ENCODE results near the gene SMIM11.
"Not testable (repeated sequence)": the region's sequence is repeated elsewhere in the genome, so short reads cannot be mapped to it uniquely, and the experiment has no call there.

Gene SMIM11, protein sequence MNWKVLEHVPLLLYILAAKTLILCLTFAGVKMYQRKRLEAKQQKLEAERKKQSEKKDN
- 0 to 0.37 (median 0.08) reads per million in 18 experiments for total RNA-seq

DNA sequence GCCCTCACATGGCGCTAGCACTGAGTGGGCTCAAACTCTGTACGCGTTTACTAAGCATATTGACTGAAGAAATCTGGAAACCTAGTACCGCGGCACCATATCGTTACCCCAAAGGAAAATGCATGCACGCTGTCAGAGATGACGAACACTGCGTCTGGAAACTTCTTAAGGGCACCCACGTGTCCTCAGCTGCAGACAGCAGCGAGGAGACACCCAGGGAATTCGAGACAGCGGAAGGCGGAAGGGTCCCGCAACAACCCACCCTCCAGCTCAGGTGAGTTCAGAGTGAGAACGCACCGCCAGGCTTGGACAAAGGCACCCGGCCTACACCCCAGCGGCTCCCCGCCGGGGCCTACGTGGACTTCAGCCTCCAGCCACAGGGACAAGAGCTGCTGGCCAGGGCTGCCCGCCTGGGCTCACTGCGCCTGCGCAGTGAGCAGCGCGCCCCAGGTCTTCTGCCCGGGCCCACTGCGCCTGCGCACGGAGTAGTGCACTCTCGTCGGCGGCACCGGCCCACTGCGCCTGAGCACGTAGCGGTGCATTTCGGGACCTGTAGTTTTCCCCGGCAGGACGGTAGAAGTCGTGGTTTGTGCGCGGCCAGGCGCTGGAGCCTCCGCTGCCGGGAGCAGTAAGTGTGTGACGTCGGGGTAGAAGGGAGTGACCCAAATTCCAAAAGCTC lies at the start of gene SMIM11:
Gene SMIM11, plus strand, starts transcription at position 568 of the 679 bp plus-strand sequence. CDS start 3,998 bp downstream, outside the sequence.
- not testable (repeated sequence) for DNase-seq

DNA sequence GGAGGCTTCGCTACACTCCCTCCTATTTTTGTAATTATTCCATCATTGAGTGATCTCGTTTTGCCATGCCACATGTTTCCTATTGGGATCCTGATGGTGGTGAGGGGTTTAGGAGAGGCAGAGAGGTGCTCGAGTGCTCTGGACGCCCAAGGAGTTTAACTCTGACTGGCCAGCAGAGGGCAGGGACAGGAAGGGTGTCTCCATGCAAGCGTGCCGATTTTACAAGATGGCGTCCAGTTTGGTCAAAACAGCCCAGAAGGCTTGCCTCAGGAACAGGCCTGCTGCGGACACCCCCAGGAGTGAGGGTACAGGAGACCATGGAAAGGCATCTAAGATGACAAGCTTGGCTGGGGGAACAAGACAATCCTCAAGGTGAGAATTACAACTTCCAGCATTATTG lies 45.3 kb upstream of the SMIM11 start:
- DNase-seq = no peak

DNA sequence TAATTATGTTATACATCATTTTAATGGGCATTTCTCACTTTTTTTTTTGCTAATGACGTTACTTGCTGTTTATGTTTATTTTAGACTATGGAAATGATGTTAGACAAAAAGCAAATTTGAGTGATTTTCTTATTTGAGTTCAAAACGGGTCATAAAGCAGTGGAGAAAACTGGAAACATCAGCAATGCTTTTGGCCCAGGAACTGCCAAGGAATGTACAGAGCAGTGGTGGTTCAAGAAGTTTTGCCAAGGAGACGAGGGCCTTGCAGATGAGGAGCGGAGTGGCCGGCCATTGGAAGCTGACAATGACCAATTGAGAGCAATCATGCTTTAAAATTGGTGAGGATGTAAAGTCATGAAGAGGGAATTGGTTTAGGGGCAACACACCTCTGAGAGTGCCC lies 43.6 kb upstream of the SMIM11 start:
- no peak for DNase-seq

DNA sequence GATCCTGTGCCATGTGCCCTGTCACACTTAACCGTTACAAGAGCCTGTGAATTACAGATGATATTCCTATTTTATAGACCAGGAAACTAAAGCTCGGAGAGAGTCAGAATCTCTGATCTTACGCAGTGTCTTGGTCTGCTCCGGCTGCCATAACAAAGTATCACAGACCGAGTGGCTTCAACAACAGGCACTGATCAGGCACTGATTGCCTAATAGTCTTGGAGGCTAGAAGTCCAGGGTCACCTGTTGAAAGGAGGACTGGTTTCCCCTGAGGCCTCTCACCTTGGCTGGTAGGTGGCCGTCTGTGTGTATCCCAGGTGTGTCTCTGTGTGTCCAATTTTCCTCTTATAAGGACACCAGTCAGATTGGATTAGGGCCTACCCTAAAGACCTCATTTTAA lies 43.0 kb upstream of the SMIM11 start:
- DNase-seq = no peak

DNA sequence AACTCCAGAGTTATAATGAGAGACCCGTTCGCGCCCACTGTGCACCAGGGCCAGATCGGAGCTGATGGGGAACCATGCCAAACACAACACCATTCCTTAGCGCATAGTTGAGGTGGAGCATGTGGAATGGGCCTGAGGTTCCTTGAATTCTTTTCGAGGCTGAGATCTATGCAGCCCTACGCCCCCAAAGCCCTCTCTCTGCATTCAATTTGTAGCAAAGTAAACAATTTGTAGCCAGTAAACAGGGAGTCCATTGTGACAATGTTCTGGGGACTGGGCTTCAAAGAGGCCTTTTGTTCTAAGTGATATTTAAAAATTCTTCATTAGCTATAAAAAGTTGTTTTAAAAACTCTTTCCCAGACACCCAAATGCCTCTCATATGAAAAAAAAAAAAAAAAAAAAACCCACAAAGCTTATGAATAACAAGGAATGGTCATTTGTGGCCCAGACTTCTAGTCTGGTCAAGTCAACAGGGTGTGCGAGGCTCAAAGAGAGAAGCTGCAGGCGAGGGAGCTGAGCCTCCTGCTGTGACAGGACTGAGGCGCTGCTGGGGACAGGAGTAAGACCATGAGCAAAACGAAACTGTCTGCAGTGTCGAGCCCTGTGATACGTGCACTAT lies 42.1 kb upstream of the SMIM11 start:
- DNase-seq = no peak

DNA sequence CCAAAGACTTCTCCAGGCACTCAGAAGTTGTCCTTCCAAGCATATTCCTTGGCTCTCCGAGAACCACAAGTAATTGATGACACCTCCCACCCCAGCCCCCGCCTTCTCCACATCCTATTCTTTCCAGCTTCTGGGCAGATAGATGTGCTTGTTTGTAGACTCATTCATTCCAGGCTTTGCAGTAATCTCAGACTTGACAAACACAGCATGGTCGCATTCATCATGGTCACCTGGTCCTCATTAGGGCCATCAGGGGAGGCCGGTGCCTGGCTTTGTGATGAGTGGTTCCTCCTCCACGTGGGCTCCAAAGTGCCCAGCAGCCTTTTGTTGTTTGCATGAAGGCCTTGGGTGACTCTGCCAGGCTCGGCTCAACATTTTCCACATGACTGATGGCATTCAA lies 40.0 kb upstream of the SMIM11 start:
- DNase-seq = no peak

DNA sequence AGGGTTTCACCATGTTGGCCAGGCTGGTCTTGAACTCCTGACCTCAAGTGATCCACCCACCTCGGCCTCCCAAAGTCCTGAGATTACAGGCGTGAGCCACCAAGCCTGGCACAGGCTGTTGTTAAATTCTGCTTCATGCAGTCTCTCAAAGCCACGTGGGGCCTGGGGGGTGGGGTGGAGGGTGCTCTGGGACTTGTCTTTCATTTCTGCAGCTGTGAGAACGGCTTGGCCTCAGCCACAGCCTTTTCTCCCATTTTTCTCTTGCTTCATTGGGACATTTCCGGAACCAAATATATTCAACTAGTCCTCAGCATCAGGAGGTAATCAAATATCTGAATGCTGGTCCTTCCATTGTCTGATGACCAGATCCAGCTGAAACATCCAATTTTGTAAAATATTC lies 39.1 kb upstream of the SMIM11 start:
- no peak for DNase-seq

DNA sequence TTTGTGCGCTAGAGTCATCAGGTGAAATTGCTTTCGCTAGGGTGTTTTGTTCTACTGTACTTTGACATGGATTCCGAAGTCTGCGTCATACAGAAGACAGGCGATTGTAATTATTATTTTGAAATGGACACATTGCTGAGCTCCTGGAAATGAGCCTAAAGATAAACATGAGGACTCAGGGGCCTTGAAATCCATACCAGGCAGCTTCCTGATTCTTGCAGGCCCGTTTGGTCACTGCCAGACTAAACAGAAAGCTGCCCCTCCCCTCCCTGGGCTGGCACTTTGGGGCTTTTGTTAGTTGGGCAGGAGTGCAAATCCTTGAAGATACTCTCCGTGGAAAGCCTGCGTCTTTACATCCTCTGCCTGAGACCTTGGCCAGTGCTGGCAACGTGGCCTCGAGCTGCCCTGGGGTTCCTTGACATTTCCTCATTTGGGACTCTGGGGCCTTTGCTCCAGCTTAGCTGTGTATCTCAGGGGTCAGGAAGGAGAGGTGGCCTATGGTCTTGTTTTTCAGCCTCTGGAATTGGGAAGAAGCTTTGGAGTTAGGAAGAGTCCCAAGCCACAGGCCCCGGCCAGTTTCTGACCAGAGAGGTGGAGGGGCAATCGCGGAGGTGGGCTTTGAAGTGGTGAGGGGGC lies 38.4 kb upstream of the SMIM11 start:
- no peak for DNase-seq

DNA sequence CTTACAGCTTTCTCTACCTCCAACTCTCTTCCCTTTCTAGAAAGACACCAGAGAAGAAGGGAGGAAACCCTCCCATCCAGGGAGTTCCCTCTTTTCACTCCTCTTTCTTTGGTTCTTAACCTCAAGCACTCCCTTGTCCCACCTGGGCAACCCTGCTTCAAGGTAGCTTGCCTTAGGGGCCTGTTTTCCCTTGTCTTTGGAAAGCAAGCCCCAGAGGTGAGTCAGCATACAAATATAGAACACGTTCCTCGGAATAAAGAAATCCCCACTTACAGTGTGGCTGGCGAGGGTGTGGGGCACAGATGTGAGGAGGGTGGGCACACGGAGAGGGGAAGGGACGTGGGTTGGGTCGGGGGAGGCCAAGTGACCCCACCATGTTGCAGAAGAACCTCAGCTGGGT lies 37.6 kb upstream of the SMIM11 start:
- DNase-seq = no peak

DNA sequence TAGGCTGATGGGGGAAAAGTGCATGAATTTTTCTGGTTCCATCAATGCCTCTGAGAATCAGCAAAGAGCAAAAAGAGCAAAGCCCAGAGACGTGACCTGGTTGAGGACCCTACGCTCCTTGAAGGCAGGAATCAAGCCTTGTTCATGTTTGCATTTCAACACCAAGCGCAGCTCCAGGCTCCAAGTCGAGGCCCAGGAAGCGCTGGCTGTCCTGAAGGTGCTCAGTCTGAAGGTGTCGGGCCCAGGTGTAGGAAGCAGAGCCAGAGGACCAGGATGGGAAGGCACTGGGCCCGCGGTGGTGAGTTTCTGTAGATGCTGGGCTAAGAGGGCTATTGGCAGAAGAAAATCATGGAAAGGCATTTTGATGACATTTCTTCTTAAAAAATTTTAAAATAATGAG lies 37.1 kb upstream of the SMIM11 start:
- DNase-seq = no peak

DNA sequence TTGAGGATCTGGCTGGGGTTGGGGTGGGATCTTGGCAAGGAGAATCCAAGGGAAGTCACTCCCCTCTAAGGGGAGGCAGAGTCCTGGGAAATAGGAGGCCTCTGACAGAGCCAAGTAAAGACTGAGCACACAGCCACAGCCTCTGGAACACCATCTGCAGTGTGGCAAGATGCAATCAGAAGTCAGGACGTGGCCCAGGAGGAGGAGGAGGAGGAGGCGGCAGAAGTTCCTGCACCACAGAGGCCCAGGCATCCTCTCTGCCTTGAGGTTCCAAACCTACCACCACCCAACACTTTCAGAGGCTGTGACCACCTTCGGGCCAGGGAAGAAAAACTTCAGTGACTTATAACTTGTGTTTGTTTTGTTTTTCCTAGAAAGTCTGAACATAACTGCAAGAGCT lies 35.2 kb upstream of the SMIM11 start:
- peak in 1 of 2 donors; percentile 18 for DNase-seq

DNA sequence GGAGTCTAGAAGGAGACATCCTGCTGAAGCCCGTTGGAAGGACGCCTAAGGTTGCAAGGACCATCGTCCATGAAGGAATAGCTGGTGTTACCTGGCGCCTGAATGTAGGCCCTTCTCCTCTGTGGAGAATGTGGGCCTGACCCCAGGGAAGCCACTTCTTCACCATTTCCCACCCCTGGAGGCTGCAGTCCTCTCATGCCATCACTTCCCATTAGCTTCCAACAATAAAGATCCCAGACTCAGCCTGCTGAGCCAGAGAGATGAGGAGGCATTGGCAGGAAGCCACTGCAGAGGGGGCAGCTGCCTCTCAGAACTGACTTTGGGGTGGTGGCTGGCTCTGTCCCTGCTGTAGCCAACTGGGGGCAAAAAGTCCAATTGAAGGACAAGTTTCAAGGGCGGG lies 32.8 kb upstream of the SMIM11 start:
- no peak for DNase-seq

DNA sequence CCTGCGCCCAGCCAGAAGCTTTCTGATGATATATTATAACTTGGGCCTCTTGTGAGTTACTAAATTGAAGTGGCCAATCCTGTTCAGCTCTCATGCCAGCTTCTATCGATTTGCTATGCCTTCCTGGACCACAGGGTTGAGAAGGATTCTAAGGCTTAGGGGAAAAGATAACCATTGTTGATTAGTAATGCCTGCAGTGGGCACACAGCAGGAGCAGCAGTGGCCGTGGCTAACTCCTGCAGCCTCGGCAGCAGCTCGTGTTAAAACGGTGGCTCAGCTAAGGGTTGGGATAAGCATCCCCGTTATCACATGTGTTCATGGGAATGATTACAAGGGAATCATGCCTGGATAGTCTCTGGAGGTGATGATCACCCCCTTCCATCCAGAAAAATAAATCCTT lies 32.0 kb upstream of the SMIM11 start:
- no peak for DNase-seq

DNA sequence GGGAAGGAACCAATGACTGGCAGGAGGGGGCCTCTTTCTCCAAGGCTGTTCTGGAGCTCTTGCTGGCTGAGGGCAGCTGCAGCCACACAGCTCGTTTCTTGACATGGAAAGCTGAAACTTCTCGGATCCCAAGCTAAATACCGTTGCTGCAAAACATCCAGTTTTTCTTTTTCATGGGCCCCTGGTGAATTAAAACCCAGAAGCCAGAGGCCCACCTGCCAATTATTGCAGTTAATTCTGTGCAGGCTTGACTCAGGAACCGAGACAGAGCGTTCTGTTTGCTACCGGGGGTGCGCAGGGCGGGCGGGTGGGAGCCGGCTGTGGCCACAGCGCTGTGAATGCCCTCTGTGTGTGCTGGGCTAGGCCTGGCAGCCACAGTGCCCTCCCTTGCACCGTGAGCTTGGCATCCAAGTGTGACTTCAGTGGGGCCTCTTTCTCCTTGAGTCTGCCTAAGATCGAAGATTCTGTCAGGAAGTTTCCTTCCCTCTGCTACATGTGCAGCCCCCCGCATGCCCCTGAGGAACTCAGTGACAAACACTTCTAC lies 31.4 kb upstream of the SMIM11 start:
- no peak for DNase-seq

DNA sequence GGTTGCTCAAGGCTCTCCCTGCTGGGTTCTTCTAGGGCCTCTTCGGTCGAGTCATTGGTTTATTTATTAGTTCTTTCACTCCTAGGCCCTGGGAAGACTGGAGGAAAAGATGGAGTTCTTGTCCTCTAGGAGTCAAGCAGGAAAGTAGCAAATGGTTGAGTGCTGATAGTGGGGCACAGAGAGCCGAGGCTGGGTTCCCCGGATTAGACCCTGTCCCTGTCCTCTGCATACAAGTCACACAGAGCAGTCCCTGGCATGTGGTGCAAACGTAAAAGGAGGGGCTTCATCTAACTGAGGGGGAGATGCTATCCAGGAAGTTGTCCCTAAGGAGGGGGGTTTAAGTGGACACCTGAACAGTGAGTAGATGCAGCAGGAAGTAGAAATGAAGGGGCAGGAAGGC lies 30.7 kb upstream of the SMIM11 start:
- DNase-seq = no peak

DNA sequence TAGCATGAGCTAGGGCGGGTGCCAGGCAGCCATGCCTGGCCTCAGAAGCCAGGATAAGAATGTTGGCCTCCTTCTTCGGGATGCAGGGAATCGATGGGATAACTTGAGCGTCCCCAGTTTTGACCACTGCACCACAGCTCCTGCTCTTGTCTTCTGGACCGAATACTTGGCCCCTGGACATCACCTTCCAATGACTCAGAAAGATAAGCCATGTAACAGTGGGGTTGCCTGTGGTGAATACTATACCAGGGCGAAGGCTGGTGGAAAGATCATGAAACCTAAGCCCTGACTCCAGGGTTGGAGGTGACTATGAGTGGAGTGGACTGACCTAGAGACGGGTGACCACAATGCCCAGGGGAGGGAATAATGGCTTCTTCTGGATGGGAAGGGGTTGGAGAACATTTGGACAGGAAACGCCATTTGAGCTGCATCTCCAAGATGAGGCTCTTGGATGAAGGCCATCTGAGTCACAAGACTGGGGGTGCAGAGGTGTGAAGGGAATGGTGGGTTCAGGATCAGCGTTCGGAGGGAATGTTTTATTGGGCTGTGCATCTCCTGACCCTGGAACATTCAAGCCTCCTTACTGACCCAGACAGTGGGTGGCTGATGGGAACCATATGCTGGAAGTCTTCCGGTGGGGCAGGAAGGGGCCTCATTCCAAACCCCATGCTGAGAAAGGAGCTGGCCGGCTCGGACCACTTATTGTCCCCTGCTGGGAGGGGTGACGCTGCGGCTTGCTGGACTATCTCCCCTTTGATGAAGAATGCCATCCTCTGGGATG lies 30.0 kb upstream of the SMIM11 start:
- DNase-seq = no peak

DNA sequence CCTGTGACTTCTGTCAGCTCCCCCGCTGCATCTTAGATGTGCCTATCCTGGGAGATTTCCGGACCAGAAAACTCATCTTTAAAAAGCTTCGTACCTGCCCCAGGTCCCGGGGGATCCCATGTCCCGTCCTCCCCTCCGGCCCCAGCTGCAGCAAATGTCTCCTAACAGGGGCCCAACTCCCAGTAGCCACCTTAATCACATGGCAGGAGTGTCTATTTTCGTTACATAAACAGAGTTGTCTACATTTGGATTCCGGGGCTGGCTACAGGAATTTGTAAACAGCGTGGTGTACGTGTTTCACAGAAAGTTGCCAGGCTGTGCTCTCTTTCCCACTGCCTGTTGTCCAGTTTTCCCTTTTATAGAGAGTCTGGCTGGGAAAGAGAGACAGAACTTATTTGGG lies 29.4 kb upstream of the SMIM11 start:
- DNase-seq = no peak

DNA sequence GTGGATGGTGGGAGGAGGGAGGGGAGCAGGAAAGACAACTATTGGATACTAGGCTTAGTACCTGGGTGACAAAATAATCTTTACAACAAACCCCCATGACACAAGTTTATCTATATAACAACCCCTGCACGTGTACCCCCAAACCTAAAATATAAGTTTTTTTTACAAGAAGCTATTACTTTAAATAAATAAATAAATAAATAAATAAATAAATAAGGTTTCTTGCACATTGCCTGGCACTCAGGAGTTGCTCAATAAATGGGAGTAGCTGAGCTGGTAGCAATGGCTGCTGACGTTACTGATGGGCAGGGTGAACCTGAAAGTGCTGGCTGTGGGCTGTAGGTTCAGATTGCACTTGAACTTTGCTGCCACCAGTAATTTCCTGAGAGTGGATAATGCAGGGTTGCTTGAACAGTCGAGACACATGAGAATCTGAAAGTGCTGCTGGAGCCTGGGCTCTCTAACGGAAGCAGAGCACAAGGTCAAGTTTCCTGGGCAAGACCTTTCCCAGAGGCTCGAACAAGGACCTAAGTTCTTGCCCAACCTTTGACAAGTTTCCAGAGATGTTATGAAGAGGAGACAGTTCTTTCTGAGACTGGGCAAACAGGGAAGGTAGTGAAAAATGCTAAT lies 26.3 kb upstream of the SMIM11 start:
- no peak for DNase-seq

DNA sequence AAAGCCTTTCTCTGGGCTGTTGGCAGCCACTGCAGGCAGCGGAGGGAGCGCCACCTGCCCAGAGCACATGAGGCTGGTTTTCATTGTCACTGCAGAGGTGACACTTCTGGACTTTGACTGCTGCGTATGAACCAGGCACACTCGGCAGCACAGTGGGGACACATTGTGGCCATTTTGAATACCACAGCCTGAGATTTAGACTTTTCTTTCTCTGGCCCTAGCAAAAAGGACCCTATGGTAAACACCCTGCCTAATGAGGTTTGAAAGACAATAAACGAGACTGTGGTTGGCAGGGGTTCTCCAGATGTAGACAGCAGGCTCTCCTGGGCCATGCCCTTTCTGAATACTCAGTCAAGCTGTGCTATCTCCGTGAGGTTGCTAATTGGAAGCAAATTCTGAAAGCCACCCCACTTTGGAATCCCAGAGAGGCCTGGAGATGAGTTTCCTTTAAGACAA lies 23.5 kb upstream of the SMIM11 start:
- peak; percentile 42 to 56 for DNase-seq

DNA sequence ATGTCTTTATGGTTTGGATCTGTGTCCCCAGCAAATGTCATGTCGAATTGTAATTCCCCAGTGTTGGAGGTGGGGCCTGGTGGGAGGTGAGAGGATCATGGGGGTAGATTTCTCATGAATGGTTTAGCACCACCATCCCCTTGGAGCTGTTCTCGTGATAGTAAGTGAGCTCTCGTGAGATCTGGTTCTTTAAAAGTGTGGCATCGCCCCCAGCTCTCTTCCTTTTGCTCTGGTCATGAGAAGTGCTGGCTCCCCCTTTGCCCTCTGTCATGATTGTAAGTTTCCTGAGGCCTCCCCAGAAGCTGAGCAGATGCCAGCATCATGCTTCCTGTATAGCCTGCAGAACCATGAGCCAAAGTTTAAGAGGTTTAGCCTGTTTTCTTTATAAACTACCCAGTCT lies 22.8 kb upstream of the SMIM11 start:
- no peak for DNase-seq

DNA sequence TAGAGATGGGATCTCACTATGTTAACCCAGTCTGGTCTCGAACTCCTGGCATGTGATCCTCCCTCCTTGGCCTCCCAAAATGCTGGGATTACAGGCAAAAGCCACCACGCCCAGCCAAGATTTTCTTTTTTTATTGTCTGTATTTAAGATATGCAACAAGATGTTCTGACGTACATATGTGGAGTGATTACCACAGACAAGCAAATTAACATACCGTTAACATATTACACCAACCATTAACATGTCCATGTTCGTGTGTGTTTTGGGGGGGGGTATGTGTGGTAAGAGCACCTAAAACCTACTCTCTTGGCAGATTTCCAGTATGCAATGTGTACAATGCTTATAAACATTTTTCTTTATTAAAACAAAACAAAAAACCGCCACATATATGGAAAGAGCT lies 22.1 kb upstream of the SMIM11 start:
- no peak for DNase-seq

DNA sequence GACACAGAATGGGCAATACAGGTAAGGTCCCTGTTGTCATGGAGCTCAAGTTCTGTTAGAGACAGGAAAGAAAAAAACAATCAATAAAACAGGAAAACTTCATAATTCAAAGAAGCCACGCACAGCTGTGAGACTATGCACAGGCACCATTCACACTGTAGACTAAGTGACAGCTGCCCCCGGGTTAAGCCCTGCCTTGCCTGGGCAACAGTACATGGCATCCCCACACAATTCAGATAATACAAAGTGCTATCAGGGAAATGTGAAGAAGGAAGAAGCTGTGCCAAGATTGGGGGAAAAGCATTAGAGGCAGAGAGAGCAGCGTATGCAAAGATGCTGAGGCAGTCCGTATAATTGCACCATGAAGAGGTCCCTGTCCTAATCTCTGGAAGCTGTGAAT lies 20.5 kb upstream of the SMIM11 start:
- no peak for DNase-seq
